Measurements from ENCODE around the gene GDF10. TPM values are rescaled to one million over a fixed set of nuclear protein-coding genes. Genes with fewer than 3 reads are reported as not detected.

Gene GDF10
- total RNA-seq, 1 donor from 2014 or later, result not detected

GRCh38 chr10:47312663-47312995, 12.6 kb downstream of the GDF10 start:
- no peak for DNase-seq (ENCODE audit: extremely low read depth, low read depth, low spot score)

DNA sequence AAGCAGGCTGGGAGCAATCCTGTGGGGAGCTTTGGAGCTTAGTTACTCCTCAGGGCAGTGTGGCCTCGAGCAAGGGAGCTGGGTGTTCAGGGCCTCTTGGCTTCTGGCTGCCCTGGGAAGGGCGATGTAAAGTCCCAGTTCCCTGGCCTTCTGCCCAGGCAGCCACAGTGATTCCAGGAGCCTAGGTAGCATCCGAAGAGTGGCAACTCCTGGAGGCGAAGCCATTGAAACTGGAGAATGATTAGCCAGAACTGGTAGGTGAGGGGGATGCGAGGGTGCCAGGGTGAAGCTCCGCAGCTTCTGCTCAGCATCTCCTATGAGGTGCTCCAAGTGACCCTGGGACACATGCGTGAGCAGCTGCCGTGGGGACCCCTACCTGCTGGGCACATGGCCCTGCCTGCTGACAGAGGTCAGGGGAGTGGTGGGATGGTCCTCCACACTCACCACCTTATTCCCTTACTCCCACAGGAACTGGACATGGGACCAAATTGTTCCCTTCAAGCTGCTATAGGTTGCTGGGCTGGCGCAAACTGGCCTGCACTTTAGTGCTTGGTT, 14.5 kb downstream of the GDF10 start:
- DNase-seq (ENCODE audit: extremely low read depth, low read depth, low spot score), result no peak

GRCh38 chr10:47315421-47315820, 15.4 kb downstream of the GDF10 start:
- no peak for DNase-seq (ENCODE audit: extremely low read depth, low read depth, low spot score)

GRCh38 chr10:47316131-47316530, 16.1 kb downstream of the GDF10 start:
- DNase-seq (ENCODE audit: extremely low read depth, low read depth, low spot score), result no peak

- DNase-seq (ENCODE audit: extremely low read depth, low read depth, low spot score), result no peak
These were observed 17.3 kb downstream of the GDF10 start for GRCh38 chr10:47317251-47317650.

- no peak for DNase-seq (ENCODE audit: extremely low read depth, low read depth, low spot score)
These were observed 18.7 kb downstream of the GDF10 start for GRCh38 chr10:47318706-47319105.

DNA sequence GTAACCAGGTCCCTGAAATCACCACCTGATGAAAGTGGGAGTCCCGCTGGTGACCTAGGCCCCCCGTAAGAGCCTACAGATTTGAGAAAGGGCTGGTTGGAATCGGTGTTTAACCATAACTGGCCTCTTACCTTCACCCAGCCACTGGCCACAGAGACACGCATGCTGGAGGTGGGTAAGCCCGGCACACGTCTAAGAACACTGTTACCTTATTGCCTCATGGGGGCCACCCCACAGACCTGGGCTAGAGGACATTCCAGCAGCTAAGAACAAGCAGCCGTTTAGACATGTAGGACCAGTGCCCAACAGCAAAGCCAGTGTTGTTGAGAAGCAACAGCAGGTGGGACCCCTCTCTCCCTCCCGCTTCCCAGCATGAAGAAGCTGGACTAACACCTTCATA, 19.8 kb downstream of the GDF10 start:
- no peak for DNase-seq (ENCODE audit: extremely low read depth, low read depth, low spot score)

GRCh38 chr10:47320812-47321211, 20.8 kb downstream of the GDF10 start:
- DNase-seq (ENCODE audit: extremely low read depth, low read depth, low spot score), result no peak

GRCh38 chr10:47321521-47322195, 21.7 kb downstream of the GDF10 start:
- DNase-seq (ENCODE audit: extremely low read depth, low read depth, low spot score), result no peak

DNA sequence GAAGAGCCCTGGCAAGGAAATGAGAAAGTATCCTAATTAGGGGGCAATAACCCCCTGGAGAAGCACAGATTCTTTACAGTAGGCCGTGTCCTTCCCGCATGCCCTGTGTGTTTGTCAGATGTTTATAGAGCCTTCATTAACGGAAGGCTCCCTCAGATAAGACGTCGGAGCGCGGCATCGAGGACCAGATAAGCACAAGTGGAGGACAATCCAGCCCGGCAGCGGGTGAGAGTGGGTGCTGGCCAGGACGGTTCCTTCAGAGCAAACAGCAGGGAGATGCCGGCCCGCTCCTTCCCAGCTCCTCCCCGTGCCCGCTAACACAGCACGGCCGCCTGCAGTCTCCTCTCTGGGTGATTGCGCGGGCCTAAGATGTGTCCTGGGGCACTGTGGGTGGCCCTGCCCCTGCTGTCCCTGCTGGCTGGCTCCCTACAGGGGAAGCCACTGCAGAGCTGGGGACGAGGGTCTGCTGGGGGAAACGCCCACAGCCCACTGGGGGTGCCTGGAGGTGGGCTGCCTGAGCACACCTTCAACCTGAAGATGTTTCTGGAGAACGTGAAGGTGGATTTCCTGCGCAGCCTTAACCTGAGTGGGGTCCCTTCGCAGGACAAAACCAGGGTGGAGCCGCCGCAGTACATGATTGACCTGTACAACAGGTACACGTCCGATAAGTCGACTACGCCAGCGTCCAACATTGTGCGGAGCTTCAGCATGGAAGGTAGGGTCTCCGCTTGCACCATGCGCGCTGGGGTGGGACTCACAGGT, 22.5 kb downstream of the GDF10 start, which contains the start of gene GDF2:
TSS of gene GDF2 (plus strand) at position 155 of the 762 bp plus-strand sequence. CDS start at position 370, 215 bp downstream.
- DNase-seq (ENCODE audit: extremely low read depth, low read depth, low spot score), result no peak

DNA sequence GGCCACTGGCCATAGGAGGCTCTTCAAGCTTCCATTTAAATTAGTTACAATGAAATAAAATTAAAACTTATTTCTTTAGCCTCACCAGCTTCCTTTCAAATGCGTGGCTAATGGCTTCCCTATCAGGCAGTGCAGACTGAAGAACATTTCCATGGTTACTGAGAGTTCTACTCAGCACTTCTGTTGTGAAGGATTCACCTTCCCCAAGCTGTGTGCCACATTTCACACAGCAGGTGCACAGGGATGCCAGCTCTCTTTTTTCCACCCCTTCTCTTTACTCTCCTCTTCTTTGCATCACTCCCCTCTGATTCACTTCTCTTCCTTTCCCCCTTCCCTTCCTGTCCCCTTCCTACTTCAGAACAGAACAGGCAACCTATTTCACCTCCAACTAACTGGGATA, 23.1 kb downstream of the GDF10 start:
- no peak for DNase-seq (ENCODE audit: extremely low read depth, low read depth, low spot score)

DNA sequence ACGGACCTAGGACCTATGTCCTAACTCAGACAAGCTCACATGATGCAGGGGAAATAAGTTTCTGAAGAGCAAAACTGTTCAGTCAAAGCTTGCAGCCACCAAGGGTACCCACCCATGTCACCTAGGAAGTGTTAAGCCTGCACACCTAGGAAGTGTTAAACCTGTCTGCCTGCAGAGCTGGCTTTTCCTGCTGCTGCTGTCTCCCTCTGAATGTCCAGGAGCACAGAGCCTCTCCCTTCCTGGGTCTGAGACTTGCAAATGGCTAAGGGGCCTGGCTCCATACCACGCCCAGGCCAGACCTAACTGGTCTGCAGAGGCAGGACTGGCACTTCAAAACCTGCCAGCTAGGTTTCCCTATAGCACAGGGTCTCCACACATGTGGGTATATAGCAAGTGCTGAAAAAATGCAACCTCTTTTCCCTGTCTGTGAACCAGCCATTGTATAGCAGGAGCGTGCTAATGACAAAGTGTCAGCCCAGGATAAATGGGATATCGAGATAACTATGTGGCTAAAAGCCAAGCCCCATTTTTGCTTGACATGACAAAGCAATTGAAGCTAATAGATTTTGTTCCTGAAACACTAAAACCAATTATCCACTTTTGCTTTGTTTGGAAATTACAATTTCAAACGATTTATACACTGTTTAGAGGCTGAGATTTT, 23.8 kb downstream of the GDF10 start:
- DNase-seq (ENCODE audit: extremely low read depth, low read depth, low spot score), result no peak

DNA sequence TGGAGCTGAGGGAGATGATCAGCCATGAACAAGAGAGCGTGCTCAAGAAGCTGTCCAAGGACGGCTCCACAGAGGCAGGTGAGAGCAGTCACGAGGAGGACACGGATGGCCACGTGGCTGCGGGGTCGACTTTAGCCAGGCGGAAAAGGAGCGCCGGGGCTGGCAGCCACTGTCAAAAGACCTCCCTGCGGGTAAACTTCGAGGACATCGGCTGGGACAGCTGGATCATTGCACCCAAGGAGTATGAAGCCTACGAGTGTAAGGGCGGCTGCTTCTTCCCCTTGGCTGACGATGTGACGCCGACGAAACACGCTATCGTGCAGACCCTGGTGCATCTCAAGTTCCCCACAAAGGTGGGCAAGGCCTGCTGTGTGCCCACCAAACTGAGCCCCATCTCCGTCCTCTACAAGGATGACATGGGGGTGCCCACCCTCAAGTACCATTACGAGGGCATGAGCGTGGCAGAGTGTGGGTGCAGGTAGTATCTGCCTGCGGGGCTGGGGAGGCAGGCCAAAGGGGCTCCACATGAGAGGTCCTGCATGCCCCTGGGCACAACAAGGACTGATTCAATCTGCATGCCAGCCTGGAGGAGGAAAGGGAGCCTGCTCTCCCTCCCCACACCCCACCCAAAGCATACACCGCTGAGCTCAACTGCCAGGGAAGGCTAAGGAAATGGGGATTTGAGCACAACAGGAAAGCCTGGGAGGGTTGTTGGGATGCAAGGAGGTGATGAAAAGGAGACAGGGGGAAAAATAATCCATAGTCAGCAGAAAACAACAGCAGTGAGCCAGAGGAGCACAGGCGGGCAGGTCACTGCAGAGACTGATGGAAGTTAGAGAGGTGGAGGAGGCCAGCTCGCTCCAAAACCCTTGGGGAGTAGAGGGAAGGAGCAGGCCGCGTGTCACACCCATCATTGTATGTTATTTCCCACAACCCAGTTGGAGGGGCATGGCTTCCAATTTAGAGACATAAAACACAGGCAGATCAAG, 25.6 kb downstream of the GDF10 start:
- no peak for DNase-seq (ENCODE audit: extremely low read depth, low read depth, low spot score)

DNA sequence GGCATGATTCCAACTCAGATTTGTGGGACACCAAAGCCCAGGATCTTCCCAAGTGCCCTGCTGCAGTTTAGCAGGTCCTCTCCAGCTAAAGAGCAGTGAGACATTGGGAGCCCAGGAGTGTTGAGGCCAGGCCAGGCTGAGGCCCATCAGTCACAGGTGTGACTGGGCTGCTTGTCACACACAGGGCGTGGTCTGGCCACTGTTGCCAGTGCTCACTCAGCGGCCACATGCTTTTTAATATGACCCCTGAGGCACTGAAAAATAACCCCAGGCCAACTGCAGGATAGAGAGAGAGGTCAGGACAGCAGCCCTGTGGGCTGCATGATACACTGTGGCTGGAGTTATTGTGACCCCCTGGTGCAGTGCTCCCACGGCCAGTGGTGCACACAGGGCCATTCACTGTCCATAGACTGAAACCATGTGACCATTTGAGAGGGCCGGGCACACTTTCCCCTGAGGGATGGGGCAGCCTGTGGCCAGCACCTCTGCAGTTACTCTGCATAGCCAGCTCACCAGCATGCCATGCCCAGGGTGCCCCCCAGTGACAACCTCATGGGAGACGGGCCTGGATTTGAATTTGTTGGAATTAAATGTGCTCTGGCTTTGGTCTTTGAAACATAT, 26.4 kb downstream of the GDF10 start:
- no peak for DNase-seq (ENCODE audit: extremely low read depth, low read depth, low spot score)

- DNase-seq (ENCODE audit: extremely low read depth, low read depth, low spot score), result no peak
These were observed 26.9 kb downstream of the GDF10 start for GRCh38 chr10:47326927-47327330.

DNA sequence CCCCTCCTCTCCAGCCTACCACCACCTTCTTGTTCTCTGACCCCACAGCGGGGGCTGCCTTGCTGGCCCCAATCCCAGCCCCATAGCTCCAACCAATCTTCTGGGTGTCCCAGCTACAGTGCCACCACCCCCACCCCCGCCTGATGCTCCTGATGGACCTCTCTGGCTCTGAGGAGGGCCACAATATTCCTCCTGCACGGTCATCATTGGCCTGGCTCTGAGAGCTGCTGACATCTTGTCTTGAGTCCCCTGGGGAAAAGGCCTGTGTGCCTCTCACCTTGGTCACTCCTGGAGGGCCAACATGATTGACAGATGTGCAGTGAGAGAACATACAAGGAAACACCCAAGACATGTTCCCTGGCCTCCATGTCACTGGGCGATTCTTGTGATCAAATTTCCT, 29.9 kb downstream of the GDF10 start:
- DNase-seq (ENCODE audit: extremely low read depth, low read depth, low spot score), result no peak

DNA sequence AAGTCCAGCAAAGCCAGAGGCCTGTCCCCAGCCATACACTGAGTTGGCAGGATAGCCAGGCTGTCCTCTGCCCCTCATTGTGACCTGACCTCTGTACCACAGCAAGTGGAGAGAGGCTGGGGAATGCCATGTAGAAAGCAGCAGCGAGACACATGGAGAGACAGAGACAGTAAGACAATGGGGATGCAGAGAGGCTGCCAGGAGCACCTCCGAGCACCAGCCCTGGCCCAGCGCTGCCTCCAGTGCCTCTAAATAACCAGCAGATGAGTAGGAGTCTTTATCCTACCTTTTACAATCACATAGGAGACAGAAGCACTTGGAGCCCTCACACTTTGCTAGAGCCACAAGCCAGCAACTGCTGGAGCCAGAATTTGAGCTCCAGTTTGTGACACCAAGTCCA, 30.4 kb downstream of the GDF10 start:
- no peak for DNase-seq (ENCODE audit: extremely low read depth, low read depth, low spot score)

GRCh38 chr10:47330804-47331203, 30.8 kb downstream of the GDF10 start:
- DNase-seq (ENCODE audit: extremely low read depth, low read depth, low spot score), result no peak

GRCh38 chr10:47331491-47331890, 31.5 kb downstream of the GDF10 start:
- no peak for DNase-seq (ENCODE audit: extremely low read depth, low read depth, low spot score)

DNA sequence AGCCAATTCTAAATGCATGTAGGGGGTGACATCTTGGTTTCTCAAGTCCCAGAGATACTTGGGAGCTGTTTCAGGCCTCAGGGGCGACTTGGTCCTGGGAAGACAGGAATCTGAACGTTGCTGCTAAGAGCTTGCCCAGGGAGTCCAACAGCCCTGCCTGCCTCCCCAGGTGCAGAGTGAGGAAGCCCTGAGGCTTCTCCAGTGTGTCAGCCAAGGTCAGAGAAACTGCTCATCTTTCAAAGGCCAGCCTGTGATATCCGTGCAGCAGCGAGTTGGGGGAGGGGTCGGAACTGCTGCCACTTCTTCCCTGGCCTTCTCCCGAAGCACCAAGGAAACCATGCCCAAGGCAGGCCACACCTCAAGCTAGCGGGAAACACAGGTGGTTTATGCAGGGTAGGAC, 32.0 kb downstream of the GDF10 start:
- DNase-seq (ENCODE audit: extremely low read depth, low read depth, low spot score), result no peak

Measured in glomerular endothelial cell (primary cell).